Measurements from ENCODE around the gene SREK1IP1.

DNA sequence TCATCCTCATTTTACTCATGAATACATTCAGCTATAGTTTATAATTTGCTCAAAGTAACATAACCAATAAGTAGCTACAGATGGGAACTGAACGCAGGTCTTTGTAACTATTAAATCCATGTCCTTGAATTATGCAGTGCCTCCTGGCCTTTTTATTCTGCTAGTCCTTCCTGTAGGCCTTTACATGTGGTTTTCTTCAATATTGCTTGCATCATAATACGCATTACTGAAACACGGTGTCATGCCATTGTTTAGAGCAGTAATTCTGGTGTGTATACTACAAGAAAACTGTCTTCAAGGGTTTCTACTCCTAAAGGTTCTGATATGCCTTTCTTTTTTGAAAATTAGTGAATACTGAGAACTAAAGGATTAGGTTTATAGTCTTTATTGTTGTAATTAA lies 21.0 kb upstream of the SREK1IP1 start:
- TF ChIP-seq, protein P1, sequence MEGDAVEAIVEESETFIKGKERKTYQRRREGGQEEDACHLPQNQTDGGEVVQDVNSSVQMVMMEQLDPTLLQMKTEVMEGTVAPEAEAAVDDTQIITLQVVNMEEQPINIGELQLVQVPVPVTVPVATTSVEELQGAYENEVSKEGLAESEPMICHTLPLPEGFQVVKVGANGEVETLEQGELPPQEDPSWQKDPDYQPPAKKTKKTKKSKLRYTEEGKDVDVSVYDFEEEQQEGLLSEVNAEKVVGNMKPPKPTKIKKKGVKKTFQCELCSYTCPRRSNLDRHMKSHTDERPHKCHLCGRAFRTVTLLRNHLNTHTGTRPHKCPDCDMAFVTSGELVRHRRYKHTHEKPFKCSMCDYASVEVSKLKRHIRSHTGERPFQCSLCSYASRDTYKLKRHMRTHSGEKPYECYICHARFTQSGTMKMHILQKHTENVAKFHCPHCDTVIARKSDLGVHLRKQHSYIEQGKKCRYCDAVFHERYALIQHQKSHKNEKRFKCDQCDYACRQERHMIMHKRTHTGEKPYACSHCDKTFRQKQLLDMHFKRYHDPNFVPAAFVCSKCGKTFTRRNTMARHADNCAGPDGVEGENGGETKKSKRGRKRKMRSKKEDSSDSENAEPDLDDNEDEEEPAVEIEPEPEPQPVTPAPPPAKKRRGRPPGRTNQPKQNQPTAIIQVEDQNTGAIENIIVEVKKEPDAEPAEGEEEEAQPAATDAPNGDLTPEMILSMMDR (conservative IDR thresholded peaks at IDR 0.05; ENCODE audit: low read depth, low read length): no peak
- TF ChIP-seq EZH2 (IDR thresholded peaks at IDR 0.05; ENCODE audit: borderline replicate concordance, low read depth, low read length, poor library complexity, severe bottlenecking): no peak
